Measurements from ENCODE around the gene EHBP1L1.
"Not testable (repeated sequence)": the region's sequence is repeated elsewhere in the genome, so short reads cannot be mapped to it uniquely, and the experiment has no call there.

The EHBP1L1 gene

GRCh38 chr11:65633390-65634108 is 57.7 kb downstream of the EHBP1L1 start:
- in situ Hi-C loops (cut with MboI; ENCODE audit: low sequenced_read_pairs): no loop called here

- in situ Hi-C loops (cut with MboI; ENCODE audit: low sequenced_read_pairs): no loop called here
Measured at GRCh38 chr11:65634109-65634436, 58.2 kb downstream of the EHBP1L1 start.

DNA sequence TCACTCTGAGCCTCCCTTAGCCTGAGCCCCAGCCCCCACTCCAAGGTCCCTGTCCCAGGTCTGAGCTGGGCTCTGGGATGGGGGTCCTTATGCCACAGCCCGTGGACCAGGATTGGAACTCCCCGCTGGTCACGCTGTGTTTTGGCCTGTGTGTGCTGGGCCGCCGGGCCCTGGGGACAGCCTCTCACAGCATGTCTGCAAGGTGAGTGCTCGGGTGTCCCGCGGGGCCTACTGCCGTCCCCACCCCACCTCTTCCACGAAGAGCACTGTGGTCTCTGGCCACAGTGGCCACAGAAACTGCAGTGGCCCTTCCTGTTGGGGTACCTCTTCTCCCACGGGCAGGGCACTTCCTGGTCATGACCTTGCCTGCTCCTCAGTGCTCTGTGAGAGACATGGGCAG is 58.6 kb downstream of the EHBP1L1 start:
- in situ Hi-C loops (cut with MboI; ENCODE audit: low sequenced_read_pairs): no loop called here

GRCh38 chr11:65634905-65635731 is 59.3 kb downstream of the EHBP1L1 start:
- in situ Hi-C loops (cut with MboI; ENCODE audit: low sequenced_read_pairs): no loop called here

- in situ Hi-C loops (cut with MboI; ENCODE audit: low sequenced_read_pairs): no loop called here
Measured at GRCh38 chr11:65636108-65637031, 60.5 kb downstream of the EHBP1L1 start.

GRCh38 chr11:65637032-65637557 is 61.2 kb downstream of the EHBP1L1 start:
- in situ Hi-C loops (cut with MboI; ENCODE audit: low sequenced_read_pairs): no loop called here

DNA sequence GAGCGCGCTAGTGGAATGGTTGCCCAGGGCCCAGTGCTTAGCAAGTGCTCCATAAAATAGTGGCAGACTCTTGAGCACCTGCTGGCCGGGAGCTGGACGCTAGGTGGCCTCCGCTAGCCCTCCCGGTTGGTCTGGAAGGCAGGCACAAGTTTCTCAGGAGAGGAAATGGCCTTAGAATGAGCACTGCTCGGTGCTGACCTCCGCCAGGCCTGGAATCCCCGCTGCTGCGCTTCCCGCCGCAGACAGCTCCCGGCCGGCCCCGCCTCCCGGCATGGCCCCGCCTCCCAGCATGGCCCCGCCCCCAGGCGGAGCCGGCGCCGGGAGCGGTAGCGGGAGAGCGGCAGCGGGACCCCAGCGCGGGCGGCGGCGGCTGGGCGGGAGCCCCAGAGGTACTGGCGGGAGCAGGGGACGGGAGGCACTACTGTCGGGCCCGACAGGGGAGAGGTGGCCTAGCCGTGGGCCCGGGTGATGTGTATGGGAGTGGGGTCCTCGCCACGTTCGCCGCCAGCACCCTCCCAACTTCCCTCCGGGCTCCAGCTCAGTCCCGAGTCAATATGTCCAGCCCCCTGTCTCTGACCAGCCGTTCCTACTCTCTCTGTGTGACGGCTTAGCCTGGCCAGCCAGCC is 62.1 kb downstream of the EHBP1L1 start, which contains the start of gene SIPA1:
SIPA1 (plus strand) TSS at position 308 of the 626 bp plus-strand sequence. CDS start 2,821 bp downstream, outside the sequence.
- in situ Hi-C loops (cut with MboI; ENCODE audit: low sequenced_read_pairs): no loop called here

GRCh38 chr11:65639228-65639597 is 63.4 kb downstream of the EHBP1L1 start:
- in situ Hi-C loops (cut with MboI; ENCODE audit: low sequenced_read_pairs): not testable (repeated sequence)

DNA sequence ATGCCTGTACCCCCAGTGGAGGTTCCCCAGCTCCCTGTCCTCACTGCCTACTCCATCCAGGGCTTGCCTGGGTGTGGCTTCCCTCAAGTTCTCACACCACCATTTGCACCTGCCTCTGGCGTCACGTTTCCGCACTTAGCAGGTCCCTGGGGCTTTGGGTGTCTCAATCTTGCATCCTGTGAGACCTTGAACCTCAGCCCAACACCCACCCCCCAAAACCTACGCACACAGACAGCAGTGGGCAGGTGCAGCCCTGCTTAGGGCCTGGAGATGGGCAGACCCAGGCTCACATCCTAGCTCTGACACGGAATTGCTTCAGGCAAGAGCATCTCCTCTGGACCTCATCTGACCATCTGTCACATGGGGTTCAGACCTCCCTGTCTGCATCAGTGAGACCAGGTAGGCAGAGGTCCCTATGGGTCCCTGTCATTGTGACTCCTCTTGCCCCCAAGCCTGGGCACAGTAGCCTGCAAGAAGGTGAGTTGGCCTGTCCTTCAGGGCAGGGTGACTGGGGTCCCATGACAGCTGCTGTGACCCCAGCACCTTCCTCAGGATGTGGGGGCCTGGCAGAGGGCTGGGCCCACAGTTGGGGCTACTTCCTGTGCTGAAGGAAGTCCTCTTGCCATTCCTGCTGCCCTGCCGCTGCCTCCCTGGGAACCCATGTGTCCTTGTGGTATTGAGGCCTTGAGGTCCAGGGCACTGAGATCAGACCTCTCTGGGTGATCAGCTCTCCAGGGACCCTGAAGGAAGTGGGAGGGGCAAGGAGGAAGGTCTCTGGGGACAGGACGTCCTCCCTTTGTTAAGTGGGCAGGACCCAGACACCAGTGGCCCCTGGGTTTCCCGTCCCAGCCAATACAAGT is 64.0 kb downstream of the EHBP1L1 start:
- in situ Hi-C loops (cut with MboI; ENCODE audit: low sequenced_read_pairs): no loop called here

DNA sequence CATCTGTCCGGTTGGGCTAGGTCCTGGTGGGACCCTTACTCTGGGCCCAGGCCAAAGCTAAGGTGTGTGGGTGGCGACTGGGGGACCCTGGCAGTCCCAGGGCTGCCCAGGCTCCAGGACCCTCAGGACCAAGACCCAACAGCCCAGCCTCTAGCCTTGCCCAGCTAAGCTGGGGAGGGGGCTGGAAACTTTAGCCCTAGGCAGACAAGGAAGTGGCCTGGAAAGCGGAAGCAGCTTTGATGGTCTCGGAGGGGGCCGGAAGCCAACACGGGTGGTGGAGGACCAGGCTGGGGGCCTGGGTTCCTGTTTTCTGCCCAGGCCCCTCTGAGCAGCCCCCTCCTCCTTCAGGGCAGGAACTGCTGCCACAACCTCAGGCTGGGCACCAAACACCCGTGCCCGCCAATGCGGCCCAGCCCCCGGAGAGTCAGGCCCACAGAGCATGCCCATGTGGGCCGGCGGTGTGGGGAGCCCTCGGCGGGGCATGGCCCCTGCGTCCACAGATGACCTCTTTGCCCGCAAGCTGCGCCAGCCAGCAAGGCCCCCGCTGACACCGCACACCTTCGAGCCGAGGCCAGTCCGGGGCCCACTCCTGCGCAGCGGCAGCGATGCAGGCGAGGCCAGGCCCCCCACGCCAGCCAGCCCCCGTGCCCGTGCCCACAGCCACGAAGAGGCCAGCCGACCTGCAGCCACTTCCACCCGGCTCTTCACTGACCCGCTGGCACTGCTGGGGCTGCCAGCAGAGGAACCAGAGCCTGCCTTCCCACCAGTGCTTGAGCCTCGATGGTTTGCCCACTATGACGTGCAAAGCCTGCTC is 64.8 kb downstream of the EHBP1L1 start:
- in situ Hi-C loops (cut with MboI; ENCODE audit: low sequenced_read_pairs): no loop called here

GRCh38 chr11:65641297-65642013 is 65.6 kb downstream of the EHBP1L1 start:
- in situ Hi-C loops (cut with MboI; ENCODE audit: low sequenced_read_pairs): no loop called here

Data from HL-60/S4 treated with phorbol 12-myristate 13-acetate at 8.2 ng/mL for 4 days and 3 days (cell line).